Cerebellar nuclear complex (tissue), 1 donor: ENCODE measurements around the gene CBX4.

Experiments
- DNase-seq, 2 experiments: peaks; one replicate each; lab custom pipeline; 2025; lab: John Stamatoyannopoulos, UW

The CBX4 gene

GRCh38 chr17:79841369-79842135, 2.3 kb upstream of the CBX4 start:
- DNase-seq, result no peak

- no peak for DNase-seq
These were observed 1.7 kb upstream of the CBX4 start for GRCh38 chr17:79840989-79841286.

GRCh38 chr17:79840269-79840988, 1.2 kb upstream of the CBX4 start:
- DNase-seq, result no peak

- no peak for DNase-seq
These were observed 542 bp downstream of the CBX4 start for GRCh38 chr17:79838522-79839274.

- no peak for DNase-seq
These were observed 1.2 kb downstream of the CBX4 start for GRCh38 chr17:79837888-79838521.

GRCh38 chr17:79836972-79837887, 2.0 kb downstream of the CBX4 start:
- DNase-seq, result no peak

GRCh38 chr17:79836510-79836971, 2.7 kb downstream of the CBX4 start:
- no peak for DNase-seq

GRCh38 chr17:79835953-79836509, 3.2 kb downstream of the CBX4 start:
- DNase-seq, result no peak

- no peak for DNase-seq
These were observed 3.8 kb downstream of the CBX4 start for GRCh38 chr17:79835470-79835899.

GRCh38 chr17:79834565-79835469, 4.4 kb downstream of the CBX4 start:
- DNase-seq, result no peak

- DNase-seq, result no peak
These were observed 5.3 kb downstream of the CBX4 start for GRCh38 chr17:79833744-79834564.

GRCh38 chr17:79833110-79833450, 6.2 kb downstream of the CBX4 start:
- no peak for DNase-seq

GRCh38 chr17:79832218-79833109, 6.8 kb downstream of the CBX4 start:
- no peak for DNase-seq

GRCh38 chr17:79831265-79832217, 7.7 kb downstream of the CBX4 start:
- no peak for DNase-seq

GRCh38 chr17:79830763-79831264, 8.4 kb downstream of the CBX4 start:
- no peak for DNase-seq

- no peak for DNase-seq
These were observed 8.9 kb downstream of the CBX4 start for GRCh38 chr17:79830303-79830702.

- DNase-seq, result no peak
These were observed 9.8 kb downstream of the CBX4 start for GRCh38 chr17:79829457-79829856.
